ENCODE results near the gene IGFBP4.

IGFBP4 gene

DNA sequence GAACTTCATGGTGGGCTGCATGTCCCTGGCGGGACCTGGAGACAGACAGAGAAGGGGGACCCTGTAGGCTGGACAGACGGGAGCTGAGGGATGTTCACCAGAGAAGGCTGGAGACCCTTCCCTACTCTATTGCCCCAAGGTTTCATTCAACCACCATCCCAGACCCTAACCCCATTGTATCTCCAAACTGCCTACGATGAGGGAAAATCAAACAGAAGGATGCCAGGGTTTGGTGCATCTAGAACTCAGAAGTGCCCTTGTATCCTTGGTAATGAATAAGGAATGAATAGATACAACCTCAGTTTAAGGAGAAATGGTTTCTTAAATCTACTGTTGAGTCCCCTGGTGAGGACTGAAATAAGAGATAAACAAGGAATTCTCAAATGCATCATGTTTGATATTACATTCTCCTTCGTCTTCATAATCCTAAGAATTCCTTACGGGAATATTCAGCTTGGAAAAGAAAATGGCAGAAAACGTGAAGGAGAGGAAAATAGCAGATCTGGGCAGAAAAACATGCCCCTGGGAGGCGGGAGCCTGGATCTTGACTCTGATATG is 41.8 kb downstream of the IGFBP4 start:
- TF ChIP-seq, protein P1, sequence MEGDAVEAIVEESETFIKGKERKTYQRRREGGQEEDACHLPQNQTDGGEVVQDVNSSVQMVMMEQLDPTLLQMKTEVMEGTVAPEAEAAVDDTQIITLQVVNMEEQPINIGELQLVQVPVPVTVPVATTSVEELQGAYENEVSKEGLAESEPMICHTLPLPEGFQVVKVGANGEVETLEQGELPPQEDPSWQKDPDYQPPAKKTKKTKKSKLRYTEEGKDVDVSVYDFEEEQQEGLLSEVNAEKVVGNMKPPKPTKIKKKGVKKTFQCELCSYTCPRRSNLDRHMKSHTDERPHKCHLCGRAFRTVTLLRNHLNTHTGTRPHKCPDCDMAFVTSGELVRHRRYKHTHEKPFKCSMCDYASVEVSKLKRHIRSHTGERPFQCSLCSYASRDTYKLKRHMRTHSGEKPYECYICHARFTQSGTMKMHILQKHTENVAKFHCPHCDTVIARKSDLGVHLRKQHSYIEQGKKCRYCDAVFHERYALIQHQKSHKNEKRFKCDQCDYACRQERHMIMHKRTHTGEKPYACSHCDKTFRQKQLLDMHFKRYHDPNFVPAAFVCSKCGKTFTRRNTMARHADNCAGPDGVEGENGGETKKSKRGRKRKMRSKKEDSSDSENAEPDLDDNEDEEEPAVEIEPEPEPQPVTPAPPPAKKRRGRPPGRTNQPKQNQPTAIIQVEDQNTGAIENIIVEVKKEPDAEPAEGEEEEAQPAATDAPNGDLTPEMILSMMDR (IDR thresholded peaks at IDR 0.05): no peak

DNA sequence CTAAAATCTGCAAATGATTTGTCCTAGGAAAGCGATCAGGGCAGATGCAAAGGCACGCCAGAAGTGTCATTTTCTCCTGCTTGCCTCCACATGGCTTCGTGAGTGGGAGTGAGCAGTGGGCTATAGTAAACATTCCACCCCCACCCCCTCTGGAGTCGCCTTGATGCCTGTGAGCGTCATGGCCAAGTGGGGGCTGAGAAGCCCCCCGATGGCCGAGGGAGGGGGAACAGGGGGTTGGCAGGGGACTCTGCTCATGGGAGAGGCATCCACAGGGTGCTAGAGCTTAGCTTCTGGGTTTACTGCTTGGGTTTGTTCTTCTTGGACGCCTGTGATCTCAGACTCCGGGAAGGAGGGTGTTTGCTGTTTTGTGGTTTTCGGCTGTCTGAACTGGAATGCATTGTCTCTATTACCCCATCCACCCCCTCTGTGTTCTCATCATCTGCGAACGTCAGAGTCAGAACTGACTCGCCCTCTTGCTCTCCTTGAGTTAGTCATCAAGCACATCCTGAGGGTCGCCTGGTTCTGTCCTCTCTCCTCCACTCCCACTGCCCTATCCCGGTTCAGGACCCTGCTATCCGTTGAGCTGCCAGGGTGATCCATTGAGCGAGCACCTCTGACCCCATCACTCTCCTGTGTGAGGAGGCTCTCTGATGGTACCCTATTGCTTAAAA is 42.7 kb downstream of the IGFBP4 start:
- TF ChIP-seq, protein P1 (IDR thresholded peaks at IDR 0.05): no peak

DNA sequence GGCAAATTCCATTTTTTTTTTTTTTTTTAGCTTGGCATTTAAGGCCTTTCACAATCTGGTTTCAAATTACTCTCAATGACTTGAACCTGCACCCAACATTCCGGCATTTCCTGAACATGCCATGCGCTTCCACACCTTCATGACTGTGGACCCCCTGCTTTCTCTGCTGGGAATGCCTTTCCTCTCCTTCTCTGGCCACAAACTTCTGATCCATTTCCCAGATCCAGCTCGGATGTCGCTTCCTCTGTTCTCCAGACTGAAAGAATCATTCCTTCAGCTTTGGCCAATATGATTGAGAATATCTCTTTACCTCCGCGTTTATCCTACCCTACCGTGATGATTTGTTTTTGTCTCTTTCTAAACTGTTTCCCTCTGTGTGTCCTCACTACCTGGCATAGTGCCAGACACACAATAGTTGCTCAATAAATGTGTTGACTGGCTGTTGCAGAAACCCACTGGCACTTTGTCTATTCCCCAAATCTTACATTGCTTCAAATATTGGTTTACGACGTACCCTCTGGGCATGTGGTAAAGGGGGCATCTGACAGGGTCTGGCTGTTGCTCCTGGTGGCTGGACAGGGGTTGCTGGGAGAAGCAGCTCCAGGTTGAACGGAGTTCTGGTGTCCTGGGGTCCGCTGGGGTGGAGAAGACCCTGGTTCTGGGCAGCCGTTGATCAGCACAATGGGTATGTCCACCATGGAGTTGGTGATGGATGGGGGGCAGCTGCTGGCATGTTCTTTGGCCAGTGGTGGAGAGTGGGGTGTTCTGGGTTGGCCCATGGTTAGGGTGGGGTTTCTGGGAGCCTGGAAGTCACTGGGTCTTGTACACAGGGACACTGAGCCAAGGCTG is 43.5 kb downstream of the IGFBP4 start:
- TF ChIP-seq, protein P1 (IDR thresholded peaks at IDR 0.05): no peak

DNA sequence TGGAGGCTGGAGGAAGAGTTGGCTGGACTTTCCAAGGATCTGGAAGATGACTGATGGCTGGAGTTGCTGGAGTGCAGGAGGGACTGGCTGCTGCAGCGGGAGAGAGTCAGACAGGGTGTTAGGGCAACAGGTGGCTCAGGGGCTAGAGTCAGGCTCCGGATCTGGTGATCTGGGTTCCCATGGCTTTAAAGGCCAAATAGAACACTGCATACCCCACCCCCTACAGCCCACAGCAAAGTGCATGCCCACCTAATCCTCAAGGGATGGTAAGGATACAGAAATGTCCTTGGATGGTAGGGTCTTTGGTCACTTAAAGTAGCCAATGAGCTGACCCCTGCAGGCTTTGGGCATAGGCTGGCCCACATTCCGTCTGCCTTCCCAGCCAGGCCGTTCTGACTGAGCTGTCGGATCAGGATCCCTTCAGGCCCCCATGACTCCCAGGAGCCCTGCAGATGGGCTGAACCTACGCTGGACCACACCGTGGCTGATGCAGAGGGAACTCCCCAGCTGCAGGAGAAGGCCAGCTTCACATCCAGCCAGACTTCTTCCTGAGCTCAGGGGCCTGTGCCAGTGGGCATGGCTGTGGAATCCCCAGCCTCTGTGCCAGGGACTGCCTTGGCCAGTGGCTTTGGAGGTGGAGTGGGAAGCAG is 44.2 kb downstream of the IGFBP4 start:
- TF ChIP-seq, protein P1 (IDR thresholded peaks at IDR 0.05): no peak

- TF ChIP-seq, protein P1 (IDR thresholded peaks at IDR 0.05): no peak
Measured at GRCh38 chr17:40490289-40490853, 47.1 kb downstream of the IGFBP4 start.

DNA sequence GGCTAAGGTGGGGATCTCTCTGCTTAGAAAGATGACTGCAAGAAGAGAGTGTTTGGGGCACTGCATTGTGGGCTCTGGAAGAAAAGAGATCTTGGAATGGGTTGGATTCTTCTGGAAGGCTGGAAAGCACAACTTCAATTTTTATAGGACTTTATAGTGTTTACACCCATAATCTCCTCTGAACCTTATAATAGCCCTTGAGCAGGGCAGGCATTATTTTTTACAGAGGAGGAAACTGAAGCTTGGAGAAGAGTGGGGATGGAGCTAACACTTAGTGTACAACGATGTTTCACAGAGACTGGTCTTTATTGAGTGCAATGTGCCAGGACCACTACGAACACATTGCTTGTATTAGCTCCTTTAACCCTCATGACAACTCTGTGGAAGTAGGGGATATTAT is 47.7 kb downstream of the IGFBP4 start:
- TF ChIP-seq, protein P1 (IDR thresholded peaks at IDR 0.05): no peak

DNA sequence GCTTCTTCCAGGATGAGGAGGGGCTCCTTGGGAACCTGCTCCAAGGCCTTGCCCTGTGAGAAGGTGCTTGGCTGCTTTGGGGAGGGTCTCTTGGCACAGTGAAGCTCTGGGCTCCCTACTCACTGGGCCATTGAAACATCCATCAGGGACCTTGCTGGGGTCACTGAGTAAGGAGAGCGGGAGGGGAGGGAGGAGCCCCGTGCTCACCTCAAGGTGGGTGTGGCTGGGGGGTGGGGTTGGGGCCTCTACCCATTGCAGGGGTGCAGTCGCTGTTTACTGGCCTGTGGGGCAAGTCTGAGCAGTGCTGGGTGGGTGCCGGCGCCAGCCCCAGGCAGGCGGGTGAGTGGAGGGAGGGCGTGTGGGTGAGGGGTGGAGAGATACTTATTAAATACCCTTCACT is 48.2 kb downstream of the IGFBP4 start:
- TF ChIP-seq, protein P1 (IDR thresholded peaks at IDR 0.05): no peak
